Germinal center (tissue), 1 donor: ENCODE measurements around the gene WDR49.

Source experiments
- DNase-seq: peaks from one replicate; pipeline ENCODE4 v3.0.0; 2012; ENCODE audit warnings: mixed read lengths, low spot score

WDR49 gene

GRCh38 chr3:167653760-167654159 lies at the start of gene WDR49:
Gene WDR49 (minus strand): TSS chr3:167653942. CDS start chr3:167653425, 517 bp downstream.
- DNase-seq: peak; percentile 8

GRCh38 chr3:167700926-167701325 lies 47.2 kb upstream of the WDR49 start:
- no peak for DNase-seq

- no peak for DNase-seq
Observed at GRCh38 chr3:167700046-167700445, 46.3 kb upstream of the WDR49 start.

GRCh38 chr3:167694121-167694520 lies 40.4 kb upstream of the WDR49 start:
- no peak for DNase-seq

- peak; percentile 39 for DNase-seq
Observed at GRCh38 chr3:167691366-167691765, 37.6 kb upstream of the WDR49 start.

GRCh38 chr3:167684388-167684993 lies 30.7 kb upstream of the WDR49 start:
- peak; percentile 42 for DNase-seq

GRCh38 chr3:167679526-167679925 lies 25.8 kb upstream of the WDR49 start:
- DNase-seq: no peak

GRCh38 chr3:167675848-167676247 lies 22.1 kb upstream of the WDR49 start:
- no peak for DNase-seq

GRCh38 chr3:167673221-167673620 lies 19.5 kb upstream of the WDR49 start:
- DNase-seq: no peak

GRCh38 chr3:167671878-167672427 lies 18.2 kb upstream of the WDR49 start:
- no peak for DNase-seq

GRCh38 chr3:167669699-167670098 lies 16.0 kb upstream of the WDR49 start:
- DNase-seq: no peak

GRCh38 chr3:167668651-167669050 lies 14.9 kb upstream of the WDR49 start:
- no peak for DNase-seq

- no peak for DNase-seq
Observed at GRCh38 chr3:167666563-167666962, 12.8 kb upstream of the WDR49 start.

- no peak for DNase-seq
Observed at GRCh38 chr3:167662919-167663400, 9.2 kb upstream of the WDR49 start.

GRCh38 chr3:167657684-167658225 lies 4.0 kb upstream of the WDR49 start:
- no peak for DNase-seq

- DNase-seq: no peak
Observed at GRCh38 chr3:167656821-167657220, 3.1 kb upstream of the WDR49 start.

- DNase-seq: no peak
Observed at GRCh38 chr3:167653155-167653554, 587 bp downstream of the WDR49 start.

GRCh38 chr3:167651826-167652225 lies 1.9 kb downstream of the WDR49 start:
- no peak for DNase-seq

- DNase-seq: no peak
Observed at GRCh38 chr3:167650459-167650858, 3.3 kb downstream of the WDR49 start.

GRCh38 chr3:167649746-167650145 lies 4.0 kb downstream of the WDR49 start:
- DNase-seq: no peak

- DNase-seq: no peak
Observed at GRCh38 chr3:167644611-167645010, 9.1 kb downstream of the WDR49 start.

- no peak for DNase-seq
Observed at GRCh38 chr3:167631471-167631870, 22.3 kb downstream of the WDR49 start.

- DNase-seq: no peak
Observed at GRCh38 chr3:167626490-167626889, 27.3 kb downstream of the WDR49 start.

- no peak for DNase-seq
Observed at GRCh38 chr3:167615030-167615429, 38.7 kb downstream of the WDR49 start.
